H1 (cell line): ENCODE measurements around the gene RAMP2. TPM values are rescaled to one million over a fixed set of nuclear protein-coding genes. Genes with fewer than 3 reads are reported as not detected.

Source experiments
- ATF2 ChIP-seq: IDR thresholded peaks from 2 replicates; pipeline ENCODE4 v1.6.1; 2012; ENCODE audit warnings: low read length, inconsistent platforms
- ATF3 ChIP-seq: IDR thresholded peaks from 2 replicates; pipeline ENCODE4 v1.6.1; 2011; ENCODE audit warnings: low read depth, mild to moderate bottlenecking, low read length; ENCODE audit not compliant: insufficient read depth
- BCL11A ChIP-seq, 2 experiments: IDR thresholded peaks; one replicate each; pipeline ENCODE4 v1.6.1; 2011; ENCODE audit warnings: low read depth in 2 of 2, low read length in 2 of 2, mild to moderate bottlenecking in 2 of 2
- BRCA1 ChIP-seq: IDR thresholded peaks from 2 replicates; pipeline ENCODE4 v1.6.1; 2012; ENCODE audit warnings: low read depth, low read length, improper control_type of control experiment
- CBX8 ChIP-seq: fragments of 300-800, 300-1000 bp; sonication (generic); IDR thresholded peaks from 2 replicates; pipeline ENCODE4 v1.7.1; 2016; ENCODE audit warnings: low read depth, low read length, borderline replicate concordance
- EGR1 ChIP-seq: IDR thresholded peaks from 2 replicates; pipeline ENCODE4 v1.6.1; 2011; ENCODE audit warnings: low read depth, low read length, borderline replicate concordance
- EZH2 ChIP-seq: fragments of 200-600 bp; sonication (generic); IDR thresholded peaks from 2 replicates; pipeline ENCODE4 v1.7.1; 2012; ENCODE audit warnings: low read depth, mild to moderate bottlenecking, moderate library complexity, low read length, inconsistent platforms; ENCODE audit not compliant: severe bottlenecking
- HDAC2 ChIP-seq, 2 experiments: fragments of 300-600 bp in 1 of 2; sonication (generic) in 1 of 2; IDR thresholded peaks; 2 replicates each; pipeline ENCODE4 v1.6.1; 2011 to 2012; ENCODE audit warnings: low read depth in 2 of 2, low read length in 2 of 2, mild to moderate bottlenecking in 2 of 2, moderate library complexity in 2 of 2, borderline replicate concordance in 1 of 2, inconsistent platforms in 1 of 2
- HDAC6 ChIP-seq: IDR thresholded peaks from one replicate; pipeline ENCODE4 v1.7.1; 2012; ENCODE audit warnings: low read depth, mild to moderate bottlenecking, inconsistent platforms, low read length, moderate library complexity
- JUND ChIP-seq: IDR thresholded peaks from 2 replicates; pipeline ENCODE4 v1.6.1; 2011; ENCODE audit warnings: mild to moderate bottlenecking, improper control_type of control experiment, low read length
- KDM1A ChIP-seq: fragments of 200-600, 300-600 bp; sonication (generic); IDR thresholded peaks from 2 replicates; pipeline ENCODE4 v1.7.1; 2016; ENCODE audit warnings: mild to moderate bottlenecking, low read length, borderline replicate concordance
- MAX ChIP-seq: IDR thresholded peaks from 2 replicates; pipeline ENCODE4 v1.6.1; 2012; ENCODE audit warnings: inconsistent platforms
- NANOG ChIP-seq: IDR thresholded peaks from 2 replicates; pipeline ENCODE4 v1.6.1; 2011; ENCODE audit warnings: low read length, low read depth, mild to moderate bottlenecking, inconsistent platforms; ENCODE audit not compliant: insufficient read depth, poor library complexity, severe bottlenecking
- POLR2A ChIP-seq, 2 experiments: IDR thresholded peaks; 1 replicate in 1 of 2; 2 replicates in 1 of 2; pipeline ENCODE4 v1.6.1; 2011; ENCODE audit warnings: low read depth in 2 of 2, low read length in 2 of 2, mild to moderate bottlenecking in 2 of 2; ENCODE audit errors: control extremely low read depth in 1 of 2
- POU5F1 ChIP-seq: IDR thresholded peaks from 2 replicates; pipeline ENCODE4 v1.6.1; 2011; ENCODE audit warnings: low read depth, mild to moderate bottlenecking, low read length, moderate library complexity
- RNF2 ChIP-seq: fragments of 200-900, 300-1000 bp; sonication (generic); IDR thresholded peaks from 2 replicates; pipeline ENCODE4 v1.7.1; 2016; ENCODE audit warnings: borderline replicate concordance, low read depth, mild to moderate bottlenecking, antibody characterized with exemption, low read length; ENCODE audit not compliant: poor library complexity, severe bottlenecking; ENCODE audit errors: missing control alignments
- SIX5 ChIP-seq: IDR thresholded peaks from 2 replicates; pipeline ENCODE4 v1.6.1; 2011; ENCODE audit warnings: mild to moderate bottlenecking, low read depth, low read length
- SRF ChIP-seq: IDR thresholded peaks from 2 replicates; pipeline ENCODE4 v1.6.1; 2011; ENCODE audit warnings: mild to moderate bottlenecking, low read depth, low read length, moderate library complexity
- SUZ12 ChIP-seq: fragments of 200-600 bp; sonication (generic); IDR thresholded peaks from 2 replicates; pipeline ENCODE4 v1.6.1; 2012; ENCODE audit warnings: mild to moderate bottlenecking, inconsistent platforms, low read length, moderate library complexity, mixed read lengths
- TAF1 ChIP-seq: IDR thresholded peaks from 2 replicates; pipeline ENCODE4 v1.6.1; 2011; ENCODE audit warnings: mild to moderate bottlenecking, low read depth, low read length
- TAF7 ChIP-seq: optimal IDR thresholded peaks from 2 replicates; pipeline ENCODE3; 2011; ENCODE audit warnings: low read depth, mild to moderate bottlenecking, inconsistent platforms, low read length, moderate library complexity, borderline replicate concordance
- TEAD4 ChIP-seq: IDR thresholded peaks from 2 replicates; pipeline ENCODE4 v1.6.1; 2012; ENCODE audit warnings: low read depth, low read length, inconsistent platforms, mixed read lengths
- ZNF274 ChIP-seq: IDR thresholded peaks from 2 replicates; pipeline ENCODE4 v1.7.0; 2012; ENCODE audit warnings: low read length, borderline replicate concordance; ENCODE audit errors: extremely low read depth
- polyA plus RNA-seq, 7 experiments: library from polyadenylated mRNA; depleted of rRNA in 3 of 7; stranded (reverse) in 5 of 7; unstranded in 2 of 7; fragments of >200 nt in 5 of 7; fragments of 200-250 nt in 2 of 7; gene quantifications; 1 replicate in 5 of 7; 2 replicates in 1 of 7; 4 replicates in 1 of 7; pipeline versions ENCODE4 v1.2.1 to v1.2.3, GENCODE V29; 2011 to 2013; ENCODE audit warnings: missing spikeins in 2 of 7, mixed read lengths in 2 of 7
- total RNA-seq: library from RNA; stranded (reverse); fragmentation: NEBNext Ultra II Directional; extraction: Animal tissue kit (Norgen Biotek cat#: 25700); gene quantifications from 2 replicates; pipeline ENCODE4 v1.2.1, GENCODE V29; 2021

RAMP2 gene
- total and polyA plus RNA-seq, 2 of the 8 experiments (the other 6 are each of a cell fraction or from before 2014, with no cell fraction given) = 13.4 to 41.7 TPM

- TF ChIP-seq KDM1A = no peak
- no peak for TF ChIP-seq HDAC2 (IDR thresholded peaks at IDR 0.05; ENCODE audit: borderline replicate concordance in 1 of 2, low read depth in 2 of 2, low read length in 2 of 2)
- TF ChIP-seq TAF7 = no peak
- TF ChIP-seq ATF3 = no peak
- no peak for TF ChIP-seq EGR1
- no peak for TF ChIP-seq CBX8
- TF ChIP-seq HDAC6 = no peak
- TF ChIP-seq TAF1 = peak; percentile 63
- TF ChIP-seq JUND = no peak
- TF ChIP-seq NANOG = no peak
- TF ChIP-seq BCL11A (IDR thresholded peaks at IDR 0.05; ENCODE audit: low read depth in 2 of 2, low read length in 2 of 2) = no peak
- no peak for TF ChIP-seq ZNF274
- TF ChIP-seq TEAD4 = no peak
- no peak for TF ChIP-seq SIX5
- TF ChIP-seq MAX = peak; percentile 87
- TF ChIP-seq RNF2 = no peak
- TF ChIP-seq ATF2 = no peak
- no peak for TF ChIP-seq SUZ12
- no peak for TF ChIP-seq POU5F1
- TF ChIP-seq SRF = no peak
- TF ChIP-seq EZH2 = no peak
- TF ChIP-seq POLR2A (IDR thresholded peaks at IDR 0.05; ENCODE audit: control extremely low read depth in 1 of 2, low read depth in 2 of 2, low read length in 2 of 2) = peak in 1 of 2 experiments; percentile 65; a peak in 1 of 3 replicates
- TF ChIP-seq BRCA1 = no peak
Observed at GRCh38 chr17:42744283-42744805, 16.7 kb upstream of the RAMP2 start (continued).
